HG03457 (cell line): ENCODE data around the gene CACNA1C.

Experiments used
- ATAC-seq: cut with Tn5 transposase; IDR thresholded peaks from one replicate; pipeline ENCODE4 v1.9.1; 2021; ENCODE audit warnings: moderate number of reproducible peaks; ENCODE audit not compliant: unreplicated experiment

Gene CACNA1C

DNA sequence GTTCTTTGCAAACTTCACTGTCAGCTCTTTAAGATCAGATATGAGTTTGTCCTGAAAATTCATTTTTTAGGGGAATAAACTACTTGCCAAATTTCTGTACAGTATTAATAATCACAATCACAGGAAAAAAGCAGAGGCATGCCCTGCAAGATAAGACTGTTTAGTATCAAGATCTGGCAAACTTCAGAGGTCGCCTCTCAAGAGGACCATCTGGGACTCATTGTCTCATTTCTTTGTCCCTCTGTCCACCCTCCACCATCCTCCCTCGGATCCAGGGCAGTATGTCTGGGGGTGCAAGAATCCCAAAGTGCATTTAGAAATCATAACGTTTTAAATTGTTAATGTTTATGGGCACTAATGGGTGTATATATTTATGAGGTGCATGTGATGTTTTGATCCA lies 509.6 kb downstream of the CACNA1C start:
- no peak for ATAC-seq

DNA sequence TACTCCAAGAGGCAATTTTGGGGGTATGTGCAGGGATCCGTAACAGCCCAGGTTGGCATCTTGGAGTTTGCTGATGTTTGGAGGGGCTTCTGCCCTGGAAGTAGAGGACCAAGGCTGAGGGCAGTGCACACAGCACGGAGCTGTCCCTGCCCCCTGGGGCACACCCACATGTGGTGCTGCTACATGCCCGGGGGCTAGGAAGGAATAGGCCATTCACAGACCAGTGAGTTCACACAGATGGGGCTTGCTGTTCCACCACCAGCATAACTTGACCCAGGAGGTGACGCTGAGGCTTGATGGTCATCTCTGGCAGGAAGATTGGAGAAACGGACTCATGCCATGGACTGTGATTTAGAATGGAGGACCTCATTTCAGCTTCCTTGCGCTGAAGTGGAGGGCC lies 510.9 kb downstream of the CACNA1C start:
- ATAC-seq: no peak

DNA sequence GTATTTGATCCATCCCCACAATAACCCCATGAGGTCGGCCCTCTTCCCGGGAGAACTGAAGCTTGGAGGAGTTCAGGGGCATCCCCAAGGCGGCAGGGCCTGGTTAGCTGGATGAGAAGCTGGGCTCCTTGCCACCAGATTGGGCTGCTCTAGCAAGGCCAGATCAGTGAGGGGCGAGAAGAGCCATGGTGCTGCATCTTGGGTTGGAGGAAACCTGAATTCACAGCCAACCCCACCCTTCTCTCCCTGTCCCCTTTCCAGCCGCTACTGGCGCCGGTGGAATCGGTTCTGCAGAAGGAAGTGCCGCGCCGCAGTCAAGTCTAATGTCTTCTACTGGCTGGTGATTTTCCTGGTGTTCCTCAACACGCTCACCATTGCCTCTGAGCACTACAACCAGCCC lies 513.4 kb downstream of the CACNA1C start:
- ATAC-seq: no peak

DNA sequence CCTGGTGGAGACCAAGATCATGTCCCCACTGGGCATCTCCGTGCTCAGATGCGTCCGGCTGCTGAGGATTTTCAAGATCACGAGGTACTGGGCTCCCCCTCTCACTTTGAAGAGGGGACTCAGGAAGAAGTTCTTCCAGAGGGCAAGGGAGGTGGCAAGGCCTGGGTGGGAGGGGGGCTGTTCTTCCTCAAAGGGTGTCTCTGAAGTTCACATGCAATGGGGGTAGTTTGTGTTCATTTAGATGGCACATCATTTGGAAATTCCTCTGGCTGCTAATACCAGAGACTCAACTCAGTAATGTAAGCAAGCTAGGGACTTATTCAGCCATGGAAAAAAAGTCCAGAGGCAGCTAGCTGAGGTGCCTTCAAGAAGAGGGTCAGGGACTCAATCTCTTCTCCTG lies 514.9 kb downstream of the CACNA1C start:
- ATAC-seq: no peak

DNA sequence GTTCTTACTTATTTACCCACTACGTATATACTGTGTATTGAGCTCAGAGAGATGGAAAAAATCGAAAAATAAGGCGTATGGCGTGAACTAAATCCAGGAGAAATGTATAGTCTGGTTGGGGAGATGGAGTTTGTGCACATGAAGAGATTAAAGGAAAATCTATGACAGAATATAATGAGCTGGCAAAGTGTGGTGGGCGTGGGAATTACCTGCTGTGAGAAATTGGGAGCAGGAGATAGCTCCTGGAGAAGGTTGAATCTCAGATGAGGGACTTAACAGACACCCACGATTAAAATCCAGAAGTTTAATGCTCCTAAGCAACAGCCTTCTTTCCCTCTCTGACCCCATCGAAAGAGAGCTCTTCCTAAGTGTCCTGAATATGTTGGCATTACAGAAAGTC lies 517.8 kb downstream of the CACNA1C start:
- ATAC-seq: no peak

DNA sequence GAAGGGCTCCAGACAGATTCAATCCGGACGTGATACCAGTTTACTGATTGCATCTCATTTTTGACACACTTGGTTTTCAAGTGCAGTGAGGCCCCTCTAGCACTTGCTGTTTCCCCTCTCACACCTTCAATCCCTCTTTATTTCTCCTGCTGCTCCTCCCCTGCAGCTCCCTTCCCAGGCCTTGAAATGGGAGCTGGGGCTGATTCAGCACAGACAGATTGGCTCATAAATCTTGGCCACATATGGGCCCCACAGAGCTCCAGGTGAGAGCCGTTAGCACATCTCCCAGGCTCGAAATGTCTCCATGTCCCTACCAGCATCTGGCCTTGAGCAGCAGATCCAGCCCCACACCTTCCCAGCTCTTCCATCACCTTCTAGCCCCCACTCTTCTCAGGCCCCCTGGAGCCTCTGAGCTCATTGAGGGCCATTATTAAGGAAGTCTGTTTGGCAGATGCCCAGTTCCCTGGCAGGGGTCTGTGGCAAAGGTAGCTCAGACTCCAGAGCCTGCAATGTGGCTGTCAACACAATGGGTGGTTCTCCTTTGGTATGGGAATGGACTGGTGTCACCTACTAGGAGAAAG lies 521.7 kb downstream of the CACNA1C start:
- ATAC-seq: no peak

DNA sequence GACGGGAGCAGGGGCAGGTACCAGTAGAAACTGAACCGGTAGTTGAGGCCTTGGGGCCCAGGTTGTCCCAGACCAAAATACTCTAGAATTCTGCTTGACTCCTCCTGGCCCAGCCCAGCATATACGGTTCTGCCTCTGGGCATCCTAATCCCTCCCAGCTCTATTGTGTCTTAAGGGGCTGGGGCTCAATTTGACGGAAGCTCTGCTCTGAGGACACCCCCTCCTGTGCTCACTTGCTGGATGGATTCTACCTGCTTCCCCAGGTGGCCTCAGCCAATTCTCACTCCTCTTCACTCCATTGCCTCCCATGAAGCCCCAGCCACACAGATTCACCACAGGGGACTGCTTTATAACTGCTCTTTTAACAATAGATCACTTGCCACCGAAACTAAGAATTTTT lies 522.5 kb downstream of the CACNA1C start:
- ATAC-seq: no peak

DNA sequence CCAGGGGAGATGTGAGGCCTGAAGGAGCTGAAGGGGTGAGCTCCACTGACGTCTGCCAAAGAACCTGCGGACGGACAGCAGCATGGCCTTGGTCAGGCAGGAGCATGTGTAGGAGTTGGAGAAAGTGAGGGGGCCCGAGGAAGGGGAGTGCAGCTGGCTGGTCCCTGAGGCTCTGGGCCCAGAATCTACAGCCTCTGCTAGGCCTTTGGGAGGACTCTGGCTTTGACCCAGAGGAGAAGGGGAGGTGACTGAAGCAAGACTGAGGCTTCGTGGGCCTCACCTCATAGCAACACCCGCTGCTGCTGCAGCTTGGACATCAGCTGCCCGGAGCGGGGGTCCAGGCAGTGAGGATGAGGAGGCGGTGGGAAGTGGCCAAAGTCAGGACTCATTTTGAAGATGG lies 525.4 kb downstream of the CACNA1C start:
- ATAC-seq: no peak

DNA sequence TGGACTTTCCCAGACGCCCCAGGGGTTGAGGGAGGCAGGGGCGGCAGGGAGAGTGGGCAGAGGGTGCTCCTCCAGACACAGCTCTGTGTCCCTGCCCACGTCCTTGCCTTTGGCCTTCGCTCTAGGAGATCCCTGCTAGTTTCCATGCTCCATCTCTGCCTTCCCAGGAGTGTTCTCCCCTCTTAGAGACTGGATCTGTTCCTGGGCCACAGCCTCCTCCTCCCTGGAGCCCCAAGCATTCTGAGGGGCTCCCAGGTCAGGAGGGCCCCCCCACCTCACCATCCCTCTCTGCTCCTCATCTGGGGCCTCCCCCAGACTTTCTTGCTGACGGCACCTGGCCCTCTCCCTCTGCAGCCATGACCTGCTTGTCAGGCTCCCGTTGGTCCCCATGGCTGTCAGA lies 526.0 kb downstream of the CACNA1C start:
- no peak for ATAC-seq

DNA sequence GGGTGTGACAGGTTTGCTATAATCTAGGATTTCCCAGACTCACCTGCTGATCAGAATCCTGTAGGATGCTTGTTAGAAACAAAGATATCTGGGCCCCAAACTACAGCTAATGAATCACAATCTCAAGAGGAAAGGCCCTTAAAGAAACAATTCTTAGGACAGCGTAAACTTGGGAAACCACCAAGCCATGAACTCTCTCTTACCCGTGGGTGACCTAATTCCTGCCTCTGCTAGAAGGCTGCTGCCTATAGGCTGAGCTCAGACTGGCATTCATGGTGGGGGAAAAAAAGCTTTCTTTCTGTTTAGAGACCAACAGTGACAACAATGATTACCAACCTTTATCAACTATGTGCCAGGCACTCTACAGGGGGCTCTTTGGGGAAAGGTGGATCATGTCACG lies 528.0 kb downstream of the CACNA1C start:
- no peak for ATAC-seq

DNA sequence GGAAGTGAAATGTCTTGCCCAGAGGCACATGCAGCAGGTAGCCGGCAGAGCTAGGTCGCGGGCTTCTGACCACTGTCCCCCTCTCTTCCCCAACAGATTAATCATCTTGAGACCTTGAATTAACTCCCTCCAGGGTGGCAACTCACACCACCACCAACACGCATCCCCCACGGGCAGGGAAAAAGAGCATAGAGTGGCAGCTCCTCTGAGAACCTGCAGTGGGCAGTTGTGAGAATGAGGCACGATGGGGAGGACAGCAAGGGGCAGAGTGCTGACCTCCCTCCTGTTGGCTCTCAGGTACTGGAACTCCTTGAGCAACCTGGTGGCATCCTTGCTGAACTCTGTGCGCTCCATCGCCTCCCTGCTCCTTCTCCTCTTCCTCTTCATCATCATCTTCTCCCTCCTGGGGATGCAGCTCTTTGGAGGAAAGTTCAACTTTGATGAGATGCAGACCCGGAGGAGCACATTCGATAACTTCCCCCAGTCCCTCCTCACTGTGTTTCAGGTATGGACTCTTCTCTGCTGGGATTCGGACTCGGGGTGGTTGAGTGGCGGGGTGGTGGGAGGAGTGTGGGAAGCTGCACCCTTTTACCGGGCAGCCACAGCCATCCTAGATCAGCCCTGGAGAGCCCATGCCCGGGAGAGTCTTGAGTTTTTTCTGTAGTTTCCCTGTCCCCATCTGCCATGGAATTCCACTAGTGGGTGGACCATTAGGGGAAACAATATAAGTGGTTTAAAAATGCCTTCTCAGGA lies 528.7 kb downstream of the CACNA1C start:
- no peak for ATAC-seq

DNA sequence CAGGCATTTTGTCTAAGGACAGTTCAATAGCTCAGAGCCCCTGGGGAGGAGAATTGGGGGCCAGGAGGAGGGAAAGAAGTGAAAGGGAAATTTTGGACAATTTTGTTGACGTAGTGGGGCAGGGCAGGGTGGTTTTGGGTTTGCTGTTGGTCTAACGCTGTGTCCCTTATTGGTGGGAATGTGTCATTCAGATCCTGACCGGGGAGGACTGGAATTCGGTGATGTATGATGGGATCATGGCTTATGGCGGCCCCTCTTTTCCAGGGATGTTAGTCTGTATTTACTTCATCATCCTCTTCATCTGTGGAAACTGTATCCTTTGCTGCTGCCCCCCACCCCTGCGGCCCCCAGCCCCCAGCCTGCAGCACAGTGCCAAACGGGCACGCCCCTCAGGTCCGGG lies 529.8 kb downstream of the CACNA1C start:
- no peak for ATAC-seq

DNA sequence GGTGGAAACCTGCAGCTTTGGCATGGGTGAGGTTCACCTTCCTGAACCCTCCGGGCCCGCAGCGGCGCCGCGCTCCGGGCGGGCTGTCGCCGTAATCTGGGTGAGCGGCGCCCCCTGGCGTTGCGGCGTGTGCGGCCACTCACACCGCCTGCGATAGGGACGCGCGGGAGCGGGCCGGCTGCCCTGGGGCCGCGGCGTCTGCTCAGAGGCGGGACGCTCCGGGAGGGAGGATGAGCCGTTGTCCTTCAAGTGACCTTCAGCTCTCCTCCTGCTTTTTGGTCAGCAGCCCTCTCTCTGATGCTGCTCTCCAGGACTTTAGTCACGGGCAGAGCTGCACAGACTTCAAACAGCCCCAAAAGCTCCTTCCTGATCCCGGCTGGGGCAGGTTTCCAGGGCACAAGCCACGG lies 530.3 kb downstream of the CACNA1C start:
- no peak for ATAC-seq

DNA sequence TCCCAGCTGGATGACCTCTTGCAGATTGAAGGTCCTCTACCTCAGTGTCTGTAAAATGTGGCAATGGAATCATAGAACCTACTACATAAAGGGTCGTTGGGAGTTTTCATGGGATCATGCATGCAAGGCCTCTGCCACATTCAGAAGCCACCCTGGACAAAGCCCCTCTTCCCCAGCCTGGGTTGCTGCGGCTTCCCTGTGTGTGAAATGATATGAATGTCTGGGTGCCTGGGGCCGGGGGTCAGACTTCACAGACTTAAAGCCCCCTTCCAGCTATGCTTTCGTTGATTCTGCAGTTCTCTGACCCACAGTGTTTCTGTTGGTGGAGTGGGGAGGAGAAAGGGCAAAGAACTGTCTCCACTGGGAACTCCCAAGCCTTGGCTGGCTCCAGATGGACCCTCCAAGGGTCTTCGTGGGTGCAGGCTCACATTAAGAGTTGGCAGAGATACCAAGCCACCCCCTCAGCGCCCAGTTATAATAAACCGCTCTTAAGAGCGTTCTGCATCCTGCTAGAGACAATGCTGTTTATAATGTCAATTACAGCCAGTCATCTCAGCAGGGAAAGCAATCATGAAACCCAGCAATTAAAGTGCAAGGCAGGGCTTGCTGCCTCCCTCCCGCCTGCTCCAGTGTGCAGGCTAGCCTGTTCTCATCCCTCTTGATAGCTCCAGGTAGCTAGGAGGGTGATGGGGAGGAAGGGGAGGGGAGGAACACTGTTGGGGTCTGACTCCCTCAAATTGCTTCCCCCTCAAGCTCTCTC lies 531.0 kb downstream of the CACNA1C start:
- no peak for ATAC-seq

DNA sequence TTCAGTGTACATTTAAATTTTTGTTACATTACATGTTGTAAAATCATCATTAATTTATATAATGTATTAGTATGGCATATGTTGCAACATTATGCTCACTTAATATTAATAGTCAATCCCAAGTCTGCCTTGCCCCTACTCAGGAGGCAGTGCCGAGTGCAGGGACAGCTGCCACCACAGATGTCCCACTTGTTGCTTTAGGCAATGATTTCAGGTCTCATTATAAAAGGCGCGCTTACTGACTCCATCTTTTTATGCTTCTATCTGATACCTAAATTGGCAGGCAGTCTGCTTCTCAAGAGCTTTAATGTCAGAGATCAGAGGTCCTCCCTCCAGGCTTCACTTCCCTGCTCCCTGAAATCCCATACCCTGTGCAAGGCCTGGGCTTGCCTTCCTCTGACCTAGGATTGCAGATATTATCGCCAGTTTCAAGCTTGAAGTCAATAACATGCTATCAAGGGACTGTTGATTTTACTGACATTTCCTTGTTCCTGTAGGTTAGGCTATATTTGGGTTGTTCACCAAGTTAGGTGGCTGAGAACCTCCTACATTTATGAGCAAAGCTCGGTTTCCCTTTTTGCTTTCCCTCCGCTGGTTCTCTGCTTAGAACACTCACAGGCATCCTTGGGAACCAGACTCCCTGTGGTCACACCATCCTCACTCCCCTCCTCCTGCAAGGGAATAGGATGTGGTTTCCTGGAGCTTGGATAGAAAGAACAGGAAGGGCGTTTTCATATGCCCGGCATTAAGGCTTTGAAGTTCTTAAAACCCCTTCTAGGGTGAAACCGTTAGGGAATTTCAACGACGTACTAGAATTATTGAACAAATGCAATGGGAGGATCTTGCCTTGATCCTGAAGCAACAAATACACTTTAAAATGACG lies 533.6 kb downstream of the CACNA1C start:
- no peak for ATAC-seq

DNA sequence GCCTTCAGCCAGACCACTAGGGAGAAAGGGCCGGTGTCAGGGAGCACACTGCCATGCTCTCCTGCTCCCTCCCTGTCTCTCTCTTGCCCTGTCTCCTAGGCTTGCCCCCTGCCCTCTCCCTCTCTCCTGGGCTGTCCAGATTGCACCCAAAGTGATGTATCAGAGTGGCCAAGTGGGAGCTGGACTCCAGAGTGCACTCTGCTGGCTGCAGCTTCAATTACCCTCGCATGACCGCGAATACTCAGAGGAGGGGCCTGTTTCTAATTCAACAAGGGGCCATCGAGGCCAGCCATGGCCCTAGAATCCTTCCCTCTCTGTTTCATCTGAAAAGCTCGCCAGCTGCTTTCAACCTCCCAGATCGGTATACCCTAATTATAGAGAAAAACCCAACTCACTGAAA lies 535.6 kb downstream of the CACNA1C start:
- no peak for ATAC-seq

DNA sequence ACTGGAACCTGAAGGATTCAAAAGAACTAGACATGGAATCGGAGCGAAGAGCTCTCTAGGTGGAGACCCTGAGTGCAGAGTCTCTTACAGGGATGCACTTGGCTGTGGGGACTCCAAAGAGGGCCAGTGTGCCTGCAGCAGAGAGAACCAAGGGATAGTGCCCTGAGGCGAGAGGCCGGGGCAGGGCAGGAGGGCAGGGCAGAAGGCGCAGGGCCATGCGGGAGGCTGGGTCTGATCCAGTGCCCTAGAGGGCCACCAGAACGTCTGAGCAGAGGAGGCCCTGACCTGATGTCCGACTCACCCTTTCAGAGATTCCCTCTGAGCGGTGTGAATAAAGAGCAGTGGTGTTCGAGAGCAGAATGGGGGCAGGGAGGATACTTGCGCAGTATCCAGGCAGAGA lies 536.6 kb downstream of the CACNA1C start:
- ATAC-seq: no peak

DNA sequence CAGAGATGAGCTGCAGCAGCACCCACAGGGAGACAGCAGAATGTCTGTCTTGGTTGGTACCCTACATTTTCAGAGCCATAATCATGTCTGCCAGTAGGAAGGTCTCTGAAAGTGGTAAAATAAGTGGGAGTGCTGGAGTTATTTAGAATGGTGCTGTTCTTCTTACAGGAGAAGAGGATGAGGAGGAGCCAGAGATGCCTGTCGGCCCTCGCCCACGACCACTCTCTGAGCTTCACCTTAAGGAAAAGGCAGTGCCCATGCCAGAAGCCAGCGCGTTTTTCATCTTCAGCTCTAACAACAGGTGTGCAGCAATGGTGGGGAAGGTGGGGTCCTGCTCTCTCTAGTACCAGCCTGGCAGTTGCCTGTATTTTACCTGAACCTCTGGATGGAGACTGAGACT lies 540.3 kb downstream of the CACNA1C start:
- no peak for ATAC-seq

DNA sequence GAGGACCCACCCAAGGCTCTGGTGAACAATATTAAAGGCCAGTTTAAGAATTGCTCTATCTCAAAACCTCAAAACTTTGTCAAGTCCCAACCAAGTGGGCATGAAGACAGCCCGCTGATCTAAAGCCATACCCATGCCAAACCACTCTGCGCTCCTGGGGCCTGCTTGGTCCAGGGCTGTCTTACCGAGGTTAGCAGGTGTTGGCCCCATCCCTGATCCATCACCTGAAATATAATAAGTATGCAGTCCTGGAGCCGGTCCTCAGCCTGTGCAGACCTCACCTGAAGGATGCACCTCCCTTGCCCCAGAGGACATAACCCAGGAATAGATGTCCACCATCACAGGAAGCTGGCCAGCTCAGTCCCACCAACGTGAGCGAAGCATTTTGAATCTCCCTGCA lies 543.7 kb downstream of the CACNA1C start:
- ATAC-seq: no peak

DNA sequence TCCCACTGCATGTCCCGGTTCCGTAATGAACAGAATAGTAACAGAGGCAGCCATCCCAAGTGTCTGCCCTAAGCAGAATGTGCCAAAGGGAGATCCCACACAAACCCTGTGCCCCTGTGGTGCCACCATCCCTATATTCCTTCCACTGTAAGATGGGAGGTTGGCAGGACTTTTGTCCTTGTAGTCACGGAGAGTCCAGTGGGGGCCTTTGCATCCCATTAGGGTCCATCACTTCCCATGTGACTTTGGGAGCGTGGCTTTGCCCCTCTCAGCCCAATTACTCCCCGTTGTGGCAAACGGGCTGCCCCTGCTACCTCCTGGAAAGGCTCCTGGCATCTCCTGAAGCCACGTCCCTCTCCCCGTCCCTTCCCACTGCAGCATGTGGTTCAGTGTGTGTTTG lies 552.5 kb downstream of the CACNA1C start:
- ATAC-seq: no peak

DNA sequence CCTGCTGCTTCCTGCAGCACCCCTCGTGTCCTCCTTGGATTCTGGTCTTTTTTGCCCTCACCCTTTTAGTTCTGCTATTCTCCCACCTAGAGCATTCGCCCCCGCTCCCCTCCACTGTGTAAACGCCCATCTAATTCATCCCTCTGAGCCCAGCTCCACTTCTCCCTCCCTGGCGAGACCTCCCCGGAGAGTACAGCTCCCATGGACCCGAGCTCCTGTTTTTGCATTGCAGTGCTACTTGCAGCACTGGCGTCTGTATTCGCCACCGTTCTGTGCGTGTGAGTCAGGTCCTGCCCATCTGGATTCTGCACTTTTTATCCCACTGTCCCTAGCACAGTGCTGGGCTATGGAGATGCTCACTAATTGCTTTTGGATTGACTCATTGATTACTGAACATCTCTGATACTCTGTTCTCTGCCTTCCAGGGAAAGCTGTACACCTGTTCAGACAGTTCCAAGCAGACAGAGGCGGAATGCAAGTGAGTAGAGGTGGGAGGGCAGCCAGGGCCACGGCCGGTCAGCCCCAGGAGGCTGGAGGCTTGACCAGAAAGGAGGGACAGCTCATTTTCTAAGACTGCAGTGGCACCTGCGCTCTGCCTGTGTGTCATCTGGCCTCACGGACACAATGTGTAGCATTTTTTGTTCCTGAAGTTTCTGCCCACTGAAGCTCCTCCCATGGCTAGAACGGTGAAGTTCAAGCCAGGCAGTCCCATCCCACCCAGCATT lies 553.6 kb downstream of the CACNA1C start:
- no peak for ATAC-seq
